HCT116 (cell line): ENCODE results near the gene PABPC1L2B.
"Not testable (repeated sequence)": the region's sequence is repeated elsewhere in the genome, so short reads cannot be mapped to it uniquely, and the experiment has no call there.

Experiments
- CEBPB ChIP-seq: IDR thresholded peaks from 2 replicates; pipeline ENCODE4 v1.6.1; 2012; ENCODE audit warnings: low read depth
- EZH2phosphoT487 ChIP-seq: fragments of 200-600 bp; IDR thresholded peaks from 2 replicates; pipeline ENCODE4 v1.6.1; 2018; ENCODE audit warnings: antibody characterized with exemption, borderline replicate concordance
- JUND ChIP-seq: IDR thresholded peaks from 2 replicates; pipeline ENCODE4 v1.6.1; 2012
- MAX ChIP-seq: IDR thresholded peaks from 2 replicates; pipeline ENCODE4 v1.6.1; 2012
- POLR2AphosphoS5 ChIP-seq: IDR thresholded peaks from 2 replicates; pipeline ENCODE4 v1.6.1; 2011; ENCODE audit warnings: mild to moderate bottlenecking, low read depth, low read length, moderate library complexity
- RAD21 ChIP-seq: IDR thresholded peaks from 2 replicates; pipeline ENCODE4 v1.6.1; 2012; ENCODE audit warnings: low read depth, mild to moderate bottlenecking
- REST ChIP-seq: IDR thresholded peaks from 2 replicates; pipeline ENCODE4 v1.6.1; 2012; ENCODE audit warnings: low read depth
- SP1 ChIP-seq: IDR thresholded peaks from 2 replicates; pipeline ENCODE4 v1.6.1; 2012; ENCODE audit warnings: low read depth
- TCF7L2 ChIP-seq: IDR thresholded peaks from 2 replicates; pipeline ENCODE4 v1.7.0; 2011; ENCODE audit warnings: borderline replicate concordance, inconsistent platforms; ENCODE audit not compliant: insufficient read depth, insufficient read length; ENCODE audit errors: extremely low read depth
- ZNF274 ChIP-seq: fragments of 200-500 bp; sonication (Bioruptor generic); IDR thresholded peaks from 2 replicates; pipeline ENCODE4 v1.6.1; 2014; ENCODE audit warnings: mild to moderate bottlenecking, low read depth, low read length, inconsistent platforms
- TF ChIP-seq, protein P1 (sequence below), 3 experiments: fragments of 200-600 bp in 1 of 3; sonication (generic) in 1 of 3; IDR thresholded peaks in 2 of 3; conservative IDR thresholded peaks in 1 of 3; 2 replicates each; pipeline ENCODE4 v1.5.1; 2012 to 2017; ENCODE audit warnings: low read depth in 2 of 3, low read length in 2 of 3, antibody characterized with exemption in 1 of 3, borderline replicate concordance in 1 of 3, control low read depth in 1 of 3, mild to moderate bottlenecking in 1 of 3, mixed read lengths in 1 of 3, mixed run types in 1 of 3, moderate library complexity in 1 of 3; ENCODE audit not compliant: insufficient read depth in 1 of 3

DNA sequence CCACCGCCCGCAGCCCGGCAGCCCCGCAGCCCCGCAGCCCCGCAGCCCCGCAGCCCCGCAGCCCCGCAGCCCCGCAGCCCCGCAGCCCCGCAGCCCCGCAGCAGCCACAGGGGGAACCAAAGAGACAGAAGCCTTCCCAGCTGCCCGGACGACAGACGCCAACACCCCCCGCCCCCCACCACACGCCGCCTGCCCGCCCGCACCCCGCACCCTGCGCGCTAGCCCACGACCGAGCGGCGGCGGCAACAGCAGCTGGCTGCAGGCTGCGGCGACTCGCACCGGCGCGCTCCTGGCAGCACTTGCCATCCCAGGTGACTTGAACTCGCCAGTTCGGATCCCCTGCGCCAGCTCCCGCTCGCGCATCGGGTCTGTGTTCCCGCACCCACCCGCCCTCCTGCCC, at the start of gene PABPC1L2B:
- TF ChIP-seq EZH2phosphoT487, CEBPB, TCF7L2, MAX, REST, RAD21, JUND, ZNF274, SP1, POLR2AphosphoS5: not testable (repeated sequence)
- TF ChIP-seq, protein P1, sequence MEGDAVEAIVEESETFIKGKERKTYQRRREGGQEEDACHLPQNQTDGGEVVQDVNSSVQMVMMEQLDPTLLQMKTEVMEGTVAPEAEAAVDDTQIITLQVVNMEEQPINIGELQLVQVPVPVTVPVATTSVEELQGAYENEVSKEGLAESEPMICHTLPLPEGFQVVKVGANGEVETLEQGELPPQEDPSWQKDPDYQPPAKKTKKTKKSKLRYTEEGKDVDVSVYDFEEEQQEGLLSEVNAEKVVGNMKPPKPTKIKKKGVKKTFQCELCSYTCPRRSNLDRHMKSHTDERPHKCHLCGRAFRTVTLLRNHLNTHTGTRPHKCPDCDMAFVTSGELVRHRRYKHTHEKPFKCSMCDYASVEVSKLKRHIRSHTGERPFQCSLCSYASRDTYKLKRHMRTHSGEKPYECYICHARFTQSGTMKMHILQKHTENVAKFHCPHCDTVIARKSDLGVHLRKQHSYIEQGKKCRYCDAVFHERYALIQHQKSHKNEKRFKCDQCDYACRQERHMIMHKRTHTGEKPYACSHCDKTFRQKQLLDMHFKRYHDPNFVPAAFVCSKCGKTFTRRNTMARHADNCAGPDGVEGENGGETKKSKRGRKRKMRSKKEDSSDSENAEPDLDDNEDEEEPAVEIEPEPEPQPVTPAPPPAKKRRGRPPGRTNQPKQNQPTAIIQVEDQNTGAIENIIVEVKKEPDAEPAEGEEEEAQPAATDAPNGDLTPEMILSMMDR (IDR thresholded peaks at IDR 0.05 in 2 of 3, conservative IDR thresholded peaks at IDR 0.05 in 1 of 3; ENCODE audit: borderline replicate concordance in 1 of 3, insufficient read depth in 1 of 3, low read depth in 2 of 3, low read length in 2 of 3): not testable (repeated sequence)
